HepG2 (cell line): ENCODE data around the gene MRGPRE. TPM values are rescaled to one million over a fixed set of nuclear protein-coding genes. Genes with fewer than 3 reads are reported as not detected.

Experiments
- ATAC-seq: fragments of 200-7000 bp; cut with Tn5 transposase; 3 replicates; pipeline ENCODE4 v1.9.1; 2020; ENCODE audit warnings: mild to moderate bottlenecking, moderate library complexity
- BruUV-seq: library from RNA; stranded (reverse); fragments of 400-500 nt; replicated peaks from 2 replicates; lab custom pipeline; 2021; lab: Mats Ljungman, UMichigan
- CTCF ChIA-PET: fragments of 300-600 bp; formaldehyde crosslinking; extraction: SDS; loops from one replicate; lab custom pipeline; 2021; ENCODE audit warnings: low total read pairs, inconsistent platforms, low intra/inter-chr PET ratio; lab: Yijun Ruan, JAX
- POLR2A ChIA-PET: fragments of 350-600 bp; sonication (Branson Sonifier 250); formaldehyde crosslinking; loops from one replicate; lab custom pipeline; 2020; ENCODE audit warnings: antibody characterized with exemption, inconsistent platforms; lab: Yijun Ruan, JAX
- DNase-seq: peaks from one replicate; pipeline ENCODE4 v3.0.0-alpha.2; 2015; ENCODE audit warnings: low spot score
- FAIRE-seq: peaks from 3 replicates; lab custom pipeline; 2011; peaks lifted over from hg19 to GRCh38; lab: Jason Lieb, UNC
- H2AFZ ChIP-seq: one replicate; pipeline ENCODE4 v1.6.1; 2011; ENCODE audit warnings: low read length, inconsistent platforms
- H3K27ac ChIP-seq: fragments of 300-600 bp; 3 replicates; pipeline ENCODE4 v1.8.0; 2011; ENCODE audit warnings: mixed run types, mild to moderate bottlenecking, mixed read lengths, low read length, inconsistent platforms; ENCODE audit not compliant: insufficient read depth; ENCODE audit errors: extremely low read length
- H3K27me3 ChIP-seq, 2 experiments: fragments of 200-600 bp in 1 of 2; 2 replicates in 1 of 2; 3 replicates in 1 of 2; pipeline versions ENCODE4 v1.6.0 to v1.8.0; 2011; ENCODE audit warnings: low read length in 2 of 2, mild to moderate bottlenecking in 2 of 2, moderate library complexity in 2 of 2, inconsistent platforms in 1 of 2; ENCODE audit not compliant: insufficient read depth in 2 of 2, control insufficient read depth in 1 of 2
- H3K36me3 ChIP-seq, 2 experiments: fragments of 200-600 bp in 1 of 2; replicated peaks in 1 of 2; 2 replicates in 1 of 2; 3 replicates in 1 of 2; pipeline versions ENCODE4 v1.5.1 to v1.8.0; 2011; ENCODE audit warnings: low read length in 2 of 2, inconsistent platforms in 1 of 2; ENCODE audit not compliant: insufficient read depth in 2 of 2, control insufficient read depth in 1 of 2
- H3K4me1 ChIP-seq: 2 replicates; pipeline ENCODE4 v1.5.1; 2012; ENCODE audit warnings: low read length, inconsistent platforms; ENCODE audit not compliant: insufficient read depth
- H3K4me2 ChIP-seq: 2 replicates; pipeline ENCODE4 v1.6.0; 2011; ENCODE audit warnings: low read depth, low read length, inconsistent platforms
- H3K4me3 ChIP-seq, 3 experiments: fragments of 200-600 bp in 1 of 3; sonication (generic), shearing (Covaris generic) in 1 of 3; replicated peaks in 1 of 3; 2 replicates each; pipeline ENCODE4 v1.5.1; 2011 to 2016; ENCODE audit warnings: low read length in 3 of 3, inconsistent platforms in 2 of 3, low read depth in 2 of 3, mild to moderate bottlenecking in 2 of 3, control low read depth in 1 of 3, mixed read lengths in 1 of 3; ENCODE audit not compliant: insufficient read depth in 1 of 3
- H3K79me2 ChIP-seq: one replicate; pipeline ENCODE4 v1.6.1; 2011; ENCODE audit warnings: low read length, inconsistent platforms; ENCODE audit not compliant: insufficient read depth
- H3K9ac ChIP-seq: 2 replicates; pipeline ENCODE4 v1.6.0; 2011; ENCODE audit warnings: mild to moderate bottlenecking, low read depth, low read length, inconsistent platforms; ENCODE audit not compliant: insufficient read depth
- H3K9me3 ChIP-seq: 2 replicates; pipeline ENCODE4 v1.5.1; 2012; ENCODE audit warnings: mild to moderate bottlenecking, low read length
- H4K20me1 ChIP-seq: 2 replicates; pipeline ENCODE4 v1.6.0; 2011; ENCODE audit warnings: inconsistent platforms, mild to moderate bottlenecking, low read length, moderate library complexity; ENCODE audit not compliant: insufficient read depth
- JDP2 ChIP-seq: sonication (generic); formaldehyde crosslinking; IDR thresholded peaks from 2 replicates; pipeline ENCODE4 v1.8.1; 2022; ENCODE audit warnings: missing genetic modification reagents, borderline replicate concordance
- KLF16 ChIP-seq, 2 experiments: sonication (generic) in 1 of 2; formaldehyde crosslinking in 1 of 2; IDR thresholded peaks; 2 replicates each; pipeline versions ENCODE4 v1.6.1 to v1.8.0; 2016 to 2023; ENCODE audit warnings: missing genetic modification reagents in 2 of 2, missing compliant biosample characterization in 1 of 2
- KLF9 ChIP-seq: IDR thresholded peaks from 2 replicates; pipeline ENCODE4 v1.6.1; 2016; ENCODE audit warnings: low read depth
- NRL ChIP-seq: sonication (generic); formaldehyde crosslinking; IDR thresholded peaks from 2 replicates; pipeline ENCODE4 v1.5.0; 2020; ENCODE audit warnings: missing genetic modification reagents, mild to moderate bottlenecking, moderate library complexity, borderline replicate concordance
- PREB ChIP-seq: sonication (generic); formaldehyde crosslinking; IDR thresholded peaks from 2 replicates; pipeline ENCODE4 v1.4.0; 2020; ENCODE audit warnings: missing genetic modification reagents
- ZNF552 ChIP-seq: sonication (generic); formaldehyde crosslinking; IDR thresholded peaks from 2 replicates; pipeline ENCODE4 v1.9.0; 2022; ENCODE audit warnings: missing genetic modification reagents, mild to moderate bottlenecking, borderline replicate concordance
- ZNF562 ChIP-seq: sonication (generic); formaldehyde crosslinking; IDR thresholded peaks from 2 replicates; pipeline ENCODE4 v1.8.0; 2022; ENCODE audit warnings: missing genetic modification reagents, borderline replicate concordance
- ZNF790 ChIP-seq: sonication (generic); formaldehyde crosslinking; IDR thresholded peaks from 2 replicates; pipeline ENCODE4 v1.8.0; 2022; ENCODE audit warnings: missing genetic modification reagents, mild to moderate bottlenecking, borderline replicate concordance
- WGBS: methylation state at CpG from one replicate; pipeline ENCODE4 v1.1.6; 2017; ENCODE audit warnings: low lambda C conversion rate; 5-methylcytosine and 5-hydroxymethylcytosine counted together
- in situ Hi-C: cut with HindIII; loops from 2 replicates; pipeline ENCODE4 v1.10.0; 2017; ENCODE audit warnings: low pct_unique_long_range_greater_than_20kb; ENCODE audit not compliant: extremely low pct_ligation_motif_present
- intact Hi-C: fragments of 100-400 bp; cut with micrococcal nuclease; formaldehyde crosslinking; loops from one replicate; pipeline ENCODE4 v1.10.0; 2022; ENCODE audit not compliant: unreplicated experiment
- polyA plus RNA-seq, 8 experiments: library from polyadenylated mRNA; depleted of rRNA in 3 of 8; stranded (reverse) in 7 of 8; unstranded in 1 of 8; fragments of >200 nt; fragmentation: Illumina TruSeq in 4 of 8; extraction: Trizol in 4 of 8; gene quantifications; 2 replicates each; pipeline versions ENCODE4 v1.2.1 to v1.2.3, GENCODE V29; 2011 to 2016; ENCODE audit warnings: low read depth in 4 of 8, missing spikeins in 1 of 8, mixed read lengths in 1 of 8; ENCODE audit not compliant: insufficient read depth in 1 of 8
- total RNA-seq, 5 experiments: library from RNA; depleted of rRNA; stranded (reverse); fragments of >200 nt; fragmentation: Illumina TruSeq; extraction: Trizol; gene quantifications; 2 replicates each; pipeline ENCODE4 v1.2.3, GENCODE V29; 2016; ENCODE audit warnings: low read depth in 1 of 5

The MRGPRE gene
- total and polyA plus RNA-seq, 2 of the 13 experiments (the other 11 are each of a cell fraction or from before 2014, with no cell fraction given) = not detected

DNA sequence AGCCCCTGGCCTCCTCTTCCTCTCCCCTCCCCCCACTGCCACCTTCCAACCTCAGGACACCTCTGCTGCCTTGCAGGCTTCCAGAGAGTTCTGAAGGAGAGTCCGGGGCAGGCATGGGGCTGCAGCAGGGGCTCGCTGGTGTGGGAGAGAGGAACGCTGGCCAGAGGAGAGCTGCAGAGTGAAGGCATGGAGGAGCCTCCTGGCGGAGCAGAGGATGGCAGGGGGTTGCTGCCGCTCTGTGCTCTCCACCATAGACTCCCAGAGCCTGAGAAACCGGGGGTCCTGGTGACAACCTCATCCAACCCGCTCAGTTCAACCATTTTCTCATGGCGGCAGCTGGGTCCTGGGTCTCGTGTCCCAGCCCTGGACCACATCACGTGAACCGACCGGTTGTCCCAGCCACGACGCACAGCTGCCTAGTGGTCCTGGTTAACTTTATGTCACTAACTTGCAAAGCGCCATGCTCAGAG is 31.1 kb downstream of the MRGPRE start:
- Histone ChIP-seq H3K9me3 (no peaks in the 10 kb centered on the region), H3K4me3 (no peak overlapping the region), H3K27ac (no peak overlapping the region), H3K4me1 (no peaks in the 10 kb centered on the region), H3K36me3 (no peaks in the 10 kb centered on the region), H3K27me3 (peaks cover 26 to 86% of the 10 kb centered on the region in 2 experiments; a peak in 4 of 5 replicates), H2AFZ (no peak overlapping the region), H3K4me2 (no peak overlapping the region), H3K79me2 (no peaks in the 10 kb centered on the region), H3K9ac (no peak overlapping the region), H4K20me1 (0 out of 2 replicates have a peak, but pooled peaks cover 7% of the 10 kb centered on the region)
- ATAC-seq (no peak), FAIRE-seq (no peak), DNase-seq (no peak)
- TF ChIP-seq ZNF552 (no peak), NRL (CRISPR knock-in tag) (no peak), JDP2 (CRISPR knock-in tag) (no peak), ZNF790 (CRISPR knock-in tag) (no peak), KLF9 (CRISPR knock-in tag) (no peak), PREB (CRISPR knock-in tag) (no peak), ZNF562 (no peak), KLF16 (CRISPR knock-in tag; IDR thresholded peaks at IDR 0.05) (no peak)
- in situ Hi-C loops (no loop called here), intact Hi-C loops (no loop called here)
- no CpG with 5 or more reads among the region's 15 CpGs for WGBS
- no TSS peak for BruUV-seq
- CTCF ChIA-PET = no interaction called here
- POLR2A ChIA-PET = no interaction called here
